HK-2 (cell line): ENCODE measurements around the gene ASS1.
"Not testable (repeated sequence)": the region's sequence is repeated elsewhere in the genome, so short reads cannot be mapped to it uniquely, and the experiment has no call there.

Source experiments
- DNase-seq: peaks from one replicate; pipeline ENCODE4 v3.0.0-alpha.2; 2018; ENCODE audit not compliant: unreplicated experiment

The ASS1 gene

DNA sequence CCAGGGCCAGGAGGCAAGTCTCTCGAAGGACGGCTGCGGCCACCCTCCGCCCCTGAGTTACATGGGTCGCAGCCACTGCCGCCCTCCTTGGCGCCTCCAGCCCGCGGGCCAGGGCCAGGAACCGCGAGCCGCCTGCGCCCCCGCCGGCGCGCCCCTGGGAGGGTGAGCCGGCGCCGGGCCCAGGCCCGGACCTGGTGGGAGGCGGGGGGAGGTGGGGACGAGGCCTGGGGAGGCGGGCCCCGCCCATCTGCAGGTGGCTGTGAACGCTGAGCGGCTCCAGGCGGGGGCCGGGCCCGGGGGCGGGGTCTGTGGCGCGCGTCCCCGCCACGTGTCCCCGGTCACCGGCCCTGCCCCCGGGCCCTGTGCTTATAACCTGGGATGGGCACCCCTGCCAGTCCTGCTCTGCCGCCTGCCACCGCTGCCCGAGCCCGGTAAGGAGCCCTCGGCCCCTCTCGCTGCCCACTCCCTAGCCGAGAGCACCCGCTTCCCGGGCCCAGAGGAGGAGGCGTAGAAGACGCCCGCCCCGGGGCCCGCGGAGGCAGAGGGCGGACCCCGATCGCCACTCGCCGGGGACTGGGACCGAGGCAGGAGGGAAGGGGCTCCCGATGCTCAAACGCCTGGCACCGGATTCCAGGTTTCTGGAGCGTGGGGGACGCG, at the start of gene ASS1:
Gene ASS1, plus strand, starts transcription at position 397 of the 657 bp plus-strand sequence. CDS start 7,268 bp downstream, outside the sequence.
- DNase-seq = peak; percentile 57

DNA sequence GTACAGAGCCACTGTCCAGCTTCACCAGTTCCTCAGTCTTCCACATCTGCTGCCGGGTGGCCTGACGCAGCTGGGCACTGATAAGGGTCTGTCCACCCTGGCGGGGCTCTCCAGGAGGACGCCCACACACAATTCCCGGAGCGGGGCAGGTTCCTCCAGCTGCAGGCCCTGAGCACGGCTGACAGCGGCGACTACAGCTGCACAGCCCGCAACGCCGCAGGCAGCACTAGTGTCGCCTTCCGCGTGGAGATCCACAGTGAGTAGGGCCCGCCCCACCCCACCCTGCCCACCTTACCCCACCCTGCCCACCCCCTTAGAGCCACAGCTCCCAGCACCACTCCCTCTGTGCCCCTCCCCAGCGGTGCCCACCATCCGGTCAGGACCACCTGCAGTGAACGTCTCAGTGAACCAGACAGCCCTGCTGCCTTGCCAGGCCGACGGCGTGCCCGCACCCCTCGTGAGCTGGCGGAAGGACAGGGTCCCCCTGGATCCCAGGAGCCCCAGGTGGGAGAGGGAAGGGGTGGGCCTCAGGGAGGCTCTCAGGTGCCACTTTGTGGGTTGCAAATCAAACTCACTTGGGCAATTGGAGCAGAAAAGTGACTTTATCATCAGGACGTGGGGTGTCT, 48.8 kb upstream of the ASS1 start:
- DNase-seq = no peak

DNA sequence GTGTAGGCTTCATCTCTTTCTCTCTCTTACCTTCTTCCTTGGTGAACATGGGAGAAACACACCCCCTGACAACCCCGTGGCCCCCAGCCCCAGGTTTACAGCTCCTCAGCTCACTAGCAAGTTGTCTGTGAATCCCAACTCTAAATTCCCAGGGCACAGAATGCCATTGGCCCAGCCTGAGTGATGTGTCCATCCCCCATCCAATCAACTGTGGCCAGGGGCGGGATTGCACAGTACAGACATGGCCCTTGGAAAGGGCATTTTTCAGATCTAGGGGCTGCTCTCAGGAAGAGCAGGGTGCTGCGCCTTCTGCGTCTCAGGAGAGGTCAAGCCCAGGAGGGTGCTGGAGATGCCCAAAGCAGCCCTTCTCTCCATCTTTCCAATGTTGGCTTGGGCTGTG, 48.2 kb upstream of the ASS1 start:
- DNase-seq = no peak

DNA sequence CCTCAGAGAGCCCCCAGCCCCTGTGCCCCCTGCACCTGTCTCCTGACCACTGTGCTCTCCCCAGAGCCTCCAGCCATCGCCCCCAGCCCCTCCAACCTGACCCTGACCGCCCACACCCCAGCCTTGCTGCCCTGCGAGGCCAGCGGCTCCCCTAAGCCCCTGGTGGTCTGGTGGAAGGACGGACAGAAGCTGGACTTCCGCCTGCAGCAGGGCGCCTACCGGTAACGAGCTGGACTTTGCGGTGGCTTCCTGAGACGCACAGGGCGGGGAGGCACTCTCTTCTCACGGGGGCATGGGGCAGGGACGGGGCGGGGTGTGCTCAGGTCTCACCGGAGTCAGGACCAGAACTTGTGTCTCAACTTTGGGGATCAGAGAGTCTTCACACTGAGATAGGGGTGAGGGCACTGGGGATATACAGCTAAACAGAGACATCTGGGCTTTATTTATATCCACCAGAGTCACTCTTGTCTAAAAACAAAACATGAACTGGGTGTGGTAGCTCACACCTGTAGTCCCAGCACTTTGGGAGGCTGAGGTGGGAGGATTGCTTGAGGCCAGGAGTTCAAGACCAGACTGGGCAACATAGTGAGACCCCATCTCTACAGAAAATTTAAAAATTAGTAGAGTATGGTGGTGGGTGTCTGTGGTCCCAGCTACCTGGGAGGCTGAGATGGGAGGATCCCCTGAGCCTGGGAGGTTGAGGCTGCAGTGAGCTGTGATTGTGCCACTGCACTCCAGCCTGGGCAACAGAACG, 46.1 kb upstream of the ASS1 start:
- DNase-seq = no peak

DNA sequence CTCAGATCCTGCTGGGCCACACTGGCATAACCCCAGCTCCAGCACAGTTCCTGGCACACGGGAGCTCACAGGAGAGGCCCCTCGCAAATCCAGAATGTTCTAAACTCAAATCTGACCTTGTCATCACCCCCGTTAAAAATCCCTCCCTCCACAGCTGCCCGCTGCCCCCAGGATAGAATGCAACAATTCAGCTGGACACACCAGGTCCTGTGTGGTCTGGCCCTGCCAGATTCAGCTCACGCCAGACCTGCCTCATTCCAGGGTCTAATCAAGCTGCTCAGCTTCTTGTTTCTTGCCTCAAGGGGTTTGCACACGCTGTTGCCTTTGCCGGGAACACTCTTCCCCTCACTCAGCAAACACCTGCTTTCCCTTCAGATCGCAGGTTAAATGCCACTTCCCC, 45.0 kb upstream of the ASS1 start:
- DNase-seq = no peak

DNA sequence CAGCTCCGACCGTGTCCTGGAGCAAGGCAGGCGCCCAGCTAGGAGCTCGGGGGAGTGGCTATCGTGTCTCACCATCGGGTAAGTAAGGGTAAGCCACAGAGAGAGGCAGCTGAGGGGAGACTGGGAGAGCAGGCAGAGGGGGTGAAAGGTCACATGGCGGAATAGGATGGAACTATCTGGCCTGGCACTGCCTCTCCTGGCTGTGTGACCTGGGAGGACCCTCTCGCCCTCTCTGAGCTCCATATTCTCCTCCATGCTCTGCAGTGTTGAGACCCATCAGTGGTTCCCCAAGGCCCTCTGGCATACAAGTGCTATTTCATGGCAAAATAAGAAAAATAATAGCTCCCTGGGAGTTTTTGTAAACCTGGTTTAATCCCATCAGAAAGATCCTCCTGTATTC, 43.9 kb upstream of the ASS1 start:
- no peak for DNase-seq

DNA sequence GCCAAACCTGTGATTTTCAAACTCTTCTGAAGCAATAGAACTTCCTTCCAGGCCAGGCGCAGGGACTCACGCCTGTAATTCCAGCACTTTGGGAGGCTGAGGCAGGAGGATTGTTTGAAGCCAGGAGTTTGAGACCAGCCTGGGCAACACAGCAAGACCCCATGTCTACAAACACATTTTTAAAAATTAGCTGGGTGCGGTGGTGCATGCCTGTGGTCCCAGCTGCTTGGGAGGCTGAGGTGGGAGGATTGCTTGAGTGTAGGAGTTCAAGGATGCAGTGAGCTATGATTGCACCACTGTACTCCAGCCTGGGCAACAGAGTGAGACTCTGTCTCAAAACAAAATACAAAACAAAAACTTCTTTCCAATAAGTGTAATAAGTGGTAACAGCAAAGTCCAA, 43.0 kb upstream of the ASS1 start:
- not testable (repeated sequence) for DNase-seq

DNA sequence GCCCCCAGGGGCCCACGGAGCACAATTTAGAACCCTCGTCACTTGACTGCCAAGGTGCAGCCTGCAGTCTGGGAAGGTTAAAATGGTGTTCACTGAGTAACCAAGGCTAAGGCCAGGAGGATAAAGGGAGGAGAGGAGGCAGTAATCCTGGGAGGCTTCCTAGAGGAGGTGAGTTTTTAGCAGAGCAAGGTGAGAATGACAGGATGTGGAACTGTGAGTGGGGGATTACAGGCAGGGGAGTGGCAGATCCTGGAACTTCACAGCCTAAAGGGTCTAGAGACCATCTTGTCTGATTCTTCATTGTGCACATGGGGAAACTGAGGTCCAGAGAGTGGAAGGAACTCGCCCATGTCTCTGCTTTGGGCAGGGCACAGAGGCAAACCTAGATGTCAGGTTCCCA, 42.5 kb upstream of the ASS1 start:
- no peak for DNase-seq

DNA sequence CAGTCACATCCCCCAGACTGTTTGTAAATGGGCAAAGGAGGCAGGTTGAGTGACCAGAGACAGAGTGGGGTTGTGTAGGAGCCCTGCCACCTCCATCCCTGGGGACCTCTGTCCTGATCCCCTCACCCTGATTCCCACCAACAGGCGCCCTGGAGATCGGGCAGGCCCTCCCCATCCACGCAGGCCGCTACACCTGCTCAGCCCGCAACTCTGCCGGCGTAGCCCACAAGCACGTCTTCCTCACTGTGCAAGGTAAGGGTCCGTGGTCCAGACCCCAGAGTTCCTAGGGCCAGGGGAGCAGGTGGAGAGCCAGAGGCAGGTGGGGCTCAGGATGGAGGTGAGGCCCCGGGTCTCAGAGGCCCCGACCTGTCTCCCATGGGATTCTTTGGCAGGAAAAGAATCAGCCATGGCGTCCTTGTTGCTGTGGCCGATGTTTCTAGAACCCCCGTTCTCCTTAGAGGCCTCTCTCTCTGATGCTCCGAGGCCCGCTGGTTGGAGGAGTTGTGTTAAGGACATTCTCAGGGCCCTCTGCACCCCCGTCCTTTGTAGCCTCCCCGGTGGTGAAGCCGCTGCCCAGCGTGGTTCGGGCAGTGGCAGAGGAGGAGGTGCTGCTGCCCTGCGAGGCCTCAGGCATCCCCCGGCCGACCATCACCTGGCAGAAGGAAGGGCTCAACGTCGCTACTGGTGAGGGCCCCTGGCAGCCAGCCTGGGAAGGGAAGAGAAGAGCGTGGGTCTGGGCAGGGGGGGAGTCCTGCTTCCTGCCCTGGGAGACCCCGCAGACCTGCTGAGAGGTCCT, 41.9 kb upstream of the ASS1 start:
- no peak for DNase-seq

DNA sequence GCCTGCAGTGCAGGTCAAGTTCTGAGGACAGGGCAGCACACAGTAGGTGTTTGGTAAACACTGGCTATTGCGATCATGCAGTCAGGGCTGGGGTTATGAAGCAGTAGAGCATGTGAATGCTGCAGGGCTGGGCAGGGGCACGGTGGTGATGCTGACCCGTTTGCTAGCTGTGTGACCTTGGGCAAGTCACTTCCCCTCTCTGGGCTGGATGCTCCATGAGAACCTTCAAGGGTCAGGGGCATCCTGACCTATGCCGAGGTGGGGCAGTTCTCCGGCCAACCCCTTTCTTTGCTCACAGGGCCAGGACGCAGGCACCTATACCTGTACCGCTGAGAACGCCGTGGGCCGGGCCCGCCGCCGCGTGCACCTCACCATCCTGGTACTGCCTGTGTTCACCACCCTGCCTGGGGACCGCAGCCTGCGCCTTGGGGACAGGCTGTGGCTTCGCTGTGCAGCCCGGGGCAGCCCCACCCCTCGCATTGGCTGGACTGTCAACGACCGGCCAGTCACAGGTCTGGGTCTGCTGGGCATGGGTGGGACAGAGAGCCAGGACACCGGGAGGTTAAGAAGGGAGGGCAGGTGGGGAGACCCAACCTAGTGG, 39.0 kb upstream of the ASS1 start:
- no peak for DNase-seq

DNA sequence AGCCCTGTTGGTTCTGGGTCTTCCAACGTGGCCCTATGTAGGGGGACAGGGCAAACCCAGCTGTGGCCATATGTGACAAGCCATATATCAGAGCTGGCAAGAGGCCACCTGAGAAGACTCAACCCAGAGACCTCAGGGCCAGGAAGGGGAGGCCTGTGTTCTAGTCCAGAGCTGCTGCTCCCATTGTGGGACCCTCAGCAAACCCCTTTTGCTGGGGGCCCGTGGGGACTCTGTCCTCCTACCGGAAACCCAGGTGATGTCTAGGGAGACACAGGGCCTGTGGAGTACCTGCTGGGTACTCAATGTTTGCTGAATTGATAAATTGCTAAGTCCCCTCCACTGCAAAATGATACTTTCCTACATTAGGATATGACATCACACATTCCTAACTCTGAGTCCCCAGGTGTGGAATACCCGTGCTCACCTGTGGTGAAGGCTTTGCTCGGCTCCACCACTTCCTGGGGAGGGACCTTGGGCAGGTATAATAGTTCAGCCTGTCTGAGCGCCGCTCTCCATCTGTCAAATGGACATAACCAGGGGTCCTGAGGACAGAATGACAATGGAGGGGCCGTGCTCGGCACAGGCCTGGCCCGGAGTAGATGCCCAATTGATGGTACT, 38.4 kb upstream of the ASS1 start:
- DNase-seq = no peak

DNA sequence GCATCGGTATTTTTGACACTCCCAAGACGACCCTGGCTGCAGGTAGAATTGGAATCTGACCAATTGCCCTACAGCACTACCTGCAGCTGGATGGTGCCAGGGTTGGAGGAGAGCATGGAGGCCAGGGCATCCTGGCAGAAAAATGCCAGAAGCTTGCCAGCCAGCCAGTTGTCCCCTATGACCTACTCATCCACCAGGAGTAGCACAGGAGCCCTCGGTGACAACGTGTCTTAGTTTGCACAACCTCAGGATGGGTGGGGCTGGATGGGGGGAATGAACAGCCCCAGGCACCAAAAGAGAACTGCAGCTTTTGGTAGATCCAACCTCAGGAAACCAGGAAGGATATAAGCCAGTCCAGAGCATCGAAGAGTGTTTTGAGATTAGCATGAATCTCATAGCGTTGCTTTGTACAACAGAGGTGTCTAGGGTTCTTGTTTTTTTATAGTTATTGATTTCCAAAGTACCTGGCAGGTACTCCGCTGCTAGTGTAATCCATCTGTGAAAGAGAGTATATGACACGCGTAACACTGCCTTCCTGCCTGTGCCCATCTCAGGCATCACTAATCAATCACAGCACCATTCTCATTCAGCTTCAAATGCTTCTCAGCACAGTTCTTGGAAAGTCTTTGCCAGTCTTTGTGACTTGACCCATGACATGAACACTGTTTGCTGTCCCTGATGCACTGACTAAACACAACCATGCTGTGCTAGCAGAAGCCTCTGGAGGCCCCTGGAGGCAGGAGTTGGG, 36.7 kb upstream of the ASS1 start:
- DNase-seq = no peak

DNA sequence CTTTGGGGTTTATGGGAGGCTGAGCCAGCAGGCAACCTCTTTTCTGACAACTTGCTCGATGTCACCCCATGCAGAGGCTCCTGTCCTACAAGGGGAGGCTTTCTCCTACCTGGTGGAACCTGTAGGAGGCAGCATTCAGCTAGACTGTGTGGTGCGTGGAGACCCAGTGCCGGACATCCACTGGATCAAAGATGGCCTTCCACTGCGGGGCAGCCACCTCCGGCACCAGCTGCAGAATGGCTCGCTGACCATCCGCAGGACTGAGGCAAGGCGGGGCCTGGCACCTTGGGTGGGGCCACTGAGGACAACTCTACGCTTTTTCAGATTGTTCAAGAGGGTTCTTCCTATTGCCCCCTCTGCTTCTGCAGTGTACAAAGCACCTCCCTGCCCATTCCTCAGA, 36.1 kb upstream of the ASS1 start:
- DNase-seq = no peak

DNA sequence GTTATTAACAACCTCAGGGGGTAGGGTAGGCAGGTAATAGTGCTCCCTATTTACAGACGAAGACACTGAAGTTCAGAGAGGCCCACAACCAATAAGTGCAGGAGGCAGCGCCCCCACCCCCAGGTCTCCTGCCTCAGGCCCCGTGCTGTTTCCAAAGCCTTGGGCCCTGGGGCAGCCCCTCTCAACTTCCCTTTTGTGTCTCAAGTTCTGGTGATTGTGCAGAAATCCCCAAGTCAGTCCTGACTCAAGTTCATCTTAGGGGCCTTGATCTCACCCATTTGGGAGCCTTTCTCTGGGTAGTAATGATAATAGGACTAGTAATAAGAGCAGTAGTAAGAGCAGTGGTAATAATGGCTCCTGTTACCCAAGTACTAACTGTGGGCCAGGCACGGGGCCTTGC, 35.5 kb upstream of the ASS1 start:
- no peak for DNase-seq

DNA sequence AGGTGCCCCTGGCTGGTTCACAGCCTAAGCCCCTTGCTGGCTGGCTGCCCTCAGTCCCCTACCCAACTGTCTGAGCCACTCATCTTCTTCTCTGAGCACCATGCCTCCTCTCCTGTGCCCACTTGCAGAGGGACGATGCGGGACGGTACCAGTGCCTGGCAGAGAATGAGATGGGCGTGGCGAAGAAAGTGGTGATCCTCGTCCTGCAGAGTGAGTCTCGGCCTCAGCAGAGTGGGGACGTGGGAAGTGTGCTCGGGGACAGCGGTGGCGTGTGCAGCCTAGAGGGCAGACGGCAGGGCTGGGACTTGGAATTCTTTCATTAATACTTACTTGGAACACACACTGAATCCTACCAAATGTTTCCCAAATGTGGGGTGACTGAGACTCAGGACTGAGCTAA, 34.3 kb upstream of the ASS1 start:
- no peak for DNase-seq

DNA sequence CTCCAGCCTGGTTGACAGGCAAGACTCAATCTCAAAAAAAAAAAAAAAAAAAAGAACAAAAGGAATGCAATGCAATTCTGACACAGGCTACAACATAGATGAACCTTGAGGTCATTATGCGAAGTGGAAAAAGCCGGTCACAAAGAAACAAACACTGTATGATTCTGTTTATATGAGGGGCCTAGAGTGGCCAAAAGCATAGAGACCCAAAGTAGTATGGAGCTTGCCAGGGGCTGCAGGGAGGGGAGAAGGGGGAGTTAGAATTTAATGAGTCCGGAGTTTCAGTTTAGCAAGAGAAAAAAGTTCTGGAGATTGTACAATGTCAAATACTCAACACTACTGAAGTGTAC, 33.2 kb upstream of the ASS1 start:
- DNase-seq = no peak

DNA sequence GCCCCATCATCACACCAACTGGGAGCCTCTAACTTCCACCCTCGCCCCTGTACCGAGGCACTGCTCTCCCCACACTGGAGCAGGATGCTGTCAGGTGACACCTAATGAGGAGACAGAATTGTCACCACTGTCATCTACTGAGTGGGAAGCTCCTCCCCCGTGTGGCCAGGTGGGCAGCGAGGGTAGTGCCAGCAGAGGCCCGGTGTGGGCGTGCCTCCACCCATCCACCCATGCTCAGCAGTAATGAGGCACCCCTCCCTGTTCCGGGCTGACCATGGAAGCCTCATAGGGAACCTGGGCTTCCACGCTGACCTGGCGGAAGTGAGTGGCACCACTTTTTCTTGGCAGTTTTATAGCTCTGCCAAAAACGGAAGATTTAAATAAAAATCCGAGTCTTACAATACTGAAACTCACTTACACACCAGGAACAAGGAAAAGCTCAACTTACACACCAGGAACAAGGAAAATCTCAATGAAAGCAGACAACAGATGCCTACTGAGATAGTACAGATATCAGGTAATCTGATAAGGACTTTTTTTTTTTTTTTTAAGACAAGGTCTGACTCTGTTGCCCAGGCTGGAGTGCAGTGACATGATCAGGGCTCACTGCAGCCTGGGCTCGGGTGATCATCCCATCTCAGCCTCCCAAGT, 30.6 kb upstream of the ASS1 start:
- DNase-seq = no peak

DNA sequence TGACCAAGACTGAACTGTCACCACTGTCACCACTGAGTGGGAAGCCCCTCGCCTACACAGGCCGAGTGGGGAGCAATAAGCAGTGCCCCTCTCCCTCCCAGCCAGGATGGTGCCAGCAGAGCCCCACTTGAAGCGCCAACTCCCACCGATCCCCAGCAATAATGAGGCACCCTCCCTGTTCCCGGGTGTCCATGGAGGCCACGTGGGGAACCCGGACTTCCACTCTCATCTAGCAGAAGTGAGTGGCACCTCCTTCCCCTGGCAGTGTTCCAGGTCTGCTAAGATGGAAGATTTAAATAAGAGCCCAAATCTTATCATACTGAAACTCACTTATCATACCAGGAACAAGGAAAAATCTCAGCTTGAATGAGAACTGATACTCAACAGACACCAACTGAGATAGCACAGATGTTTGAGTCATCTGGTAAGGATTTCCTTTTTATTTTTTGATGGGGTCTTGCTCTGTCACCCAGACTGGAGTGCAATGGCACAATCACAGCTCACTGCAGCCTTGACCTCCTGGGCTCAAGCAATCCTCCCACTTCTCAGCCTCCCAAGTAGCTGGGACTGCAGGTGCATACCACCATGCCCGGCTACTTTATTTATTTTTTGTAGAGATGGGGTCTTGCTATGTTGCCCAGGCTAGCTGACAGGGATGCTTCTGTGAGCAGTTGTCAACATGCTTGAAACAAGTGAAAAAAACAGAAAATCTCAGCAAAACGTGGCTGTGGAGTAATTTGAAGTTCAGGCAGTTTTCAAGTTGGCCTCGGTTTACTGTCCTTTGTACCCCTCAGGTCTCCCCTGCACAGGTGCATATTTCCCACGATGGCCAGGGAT, 29.6 kb upstream of the ASS1 start:
- DNase-seq = no peak

DNA sequence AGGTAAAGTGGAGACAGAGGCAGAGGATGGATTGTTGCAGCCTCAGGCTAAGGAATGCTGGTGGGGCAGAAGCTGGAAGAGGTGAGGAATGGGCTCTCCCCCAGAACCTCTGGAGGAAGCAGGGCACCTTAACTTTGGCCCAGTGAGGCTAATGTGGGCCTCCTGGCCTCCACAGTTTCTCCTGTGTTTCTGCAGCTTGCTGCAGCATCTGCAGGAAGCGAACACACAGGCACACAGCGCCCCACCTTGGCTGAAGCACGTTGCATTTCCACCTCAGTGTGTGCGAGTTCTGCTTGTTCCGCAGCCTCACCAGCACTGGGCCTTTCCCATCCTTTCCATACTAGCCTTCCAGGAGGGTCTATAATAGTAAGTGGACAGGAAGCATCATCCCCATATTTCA, 27.2 kb upstream of the ASS1 start:
- no peak for DNase-seq
